CD14-positive monocyte (primary cell): ENCODE results near the gene DKKL1. TPM values are rescaled to one million over a fixed set of nuclear protein-coding genes. Genes with fewer than 3 reads are reported as not detected.

ENCODE experiments used
- DNase-seq, 3 donors: peaks; one replicate each; pipeline ENCODE4 v3.0.0-alpha.2; 2011 to 2022
- H2AFZ ChIP-seq: 2 replicates; pipeline ENCODE4 v1.6.0; 2012; ENCODE audit warnings: mild to moderate bottlenecking, low read depth, low read length, inconsistent platforms; ENCODE audit not compliant: insufficient read depth, poor library complexity, severe bottlenecking
- H3K27ac ChIP-seq, 2 donors: 1 replicate in 1 of 2; 2 replicates in 1 of 2; pipeline ENCODE4 v1.5.1; 2012 to 2013; ENCODE audit warnings: low read length in 2 of 2, control low read depth in 1 of 2, inconsistent platforms in 1 of 2, low read depth in 1 of 2, mild to moderate bottlenecking in 1 of 2
- H3K27me3 ChIP-seq, 2 donors: one replicate each; pipeline versions ENCODE4 v1.6.0 to v1.6.1; 2011 to 2013; ENCODE audit warnings: low read length in 2 of 2; ENCODE audit not compliant: control insufficient read depth in 2 of 2, insufficient read depth in 2 of 2
- H3K36me3 ChIP-seq, 2 donors: replicated peaks in 1 of 2; 1 replicate in 1 of 2; 2 replicates in 1 of 2; pipeline versions ENCODE4 v1.5.1 to v1.6.1; 2012 to 2013; ENCODE audit warnings: low read length in 2 of 2, control low read depth in 1 of 2, inconsistent platforms in 1 of 2, mild to moderate bottlenecking in 1 of 2; ENCODE audit not compliant: insufficient read depth in 2 of 2, control insufficient read depth in 1 of 2
- H3K4me1 ChIP-seq, 2 donors: 1 replicate in 1 of 2; 2 replicates in 1 of 2; pipeline versions ENCODE4 v1.5.1 to v1.6.1; 2012 to 2013; ENCODE audit warnings: low read length in 2 of 2, control low read depth in 1 of 2, inconsistent platforms in 1 of 2, mild to moderate bottlenecking in 1 of 2, moderate library complexity in 1 of 2; ENCODE audit not compliant: insufficient read depth in 2 of 2, control insufficient read depth in 1 of 2
- H3K4me2 ChIP-seq: replicated peaks from 2 replicates; pipeline ENCODE3; 2012; ENCODE audit warnings: low read length, moderate library complexity, mild to moderate bottlenecking; ENCODE audit not compliant: poor library complexity, severe bottlenecking; ENCODE audit errors: extremely low read depth
- H3K4me3 ChIP-seq, 3 experiments: fragments of 200-600 bp in 1 of 3; sonication (generic) in 1 of 3; replicated peaks in 1 of 3; 1 replicate in 2 of 3; 2 replicates in 1 of 3; pipeline ENCODE4 v1.5.1; 2011 to 2013; ENCODE audit warnings: low read length in 3 of 3, mild to moderate bottlenecking in 3 of 3, control low read depth in 2 of 3, low read depth in 2 of 3, inconsistent platforms in 1 of 3, moderate library complexity in 1 of 3
- H3K79me2 ChIP-seq: 2 replicates; pipeline ENCODE4 v1.6.0; 2012; ENCODE audit warnings: mild to moderate bottlenecking, control low read depth, inconsistent platforms, low read length, moderate library complexity; ENCODE audit not compliant: insufficient read depth
- H3K9ac ChIP-seq: 2 replicates; pipeline ENCODE4 v1.6.0; 2017; ENCODE audit warnings: low read length, mild to moderate bottlenecking; ENCODE audit not compliant: insufficient read depth, poor library complexity, severe bottlenecking
- H3K9me3 ChIP-seq, 2 donors: replicated peaks in 1 of 2; 1 replicate in 1 of 2; 2 replicates in 1 of 2; pipeline versions ENCODE4 v1.5.1 to v1.6.1; 2012 to 2013; ENCODE audit warnings: low read length in 2 of 2, control low read depth in 1 of 2; ENCODE audit not compliant: control insufficient read depth in 1 of 2, insufficient read depth in 1 of 2
- H4K20me1 ChIP-seq: 2 replicates; pipeline ENCODE4 v1.6.0; 2012; ENCODE audit warnings: mild to moderate bottlenecking, low read length, control low read depth, moderate library complexity; ENCODE audit not compliant: insufficient read depth
- H3K27ac Mint-ChIP-seq, 7 donors: one replicate each; pipeline ENCODE4 v1.8.0; 2020; ENCODE audit warnings: mild to moderate bottlenecking in 7 of 7, mixed read lengths in 7 of 7, moderate library complexity in 6 of 7, inconsistent platforms in 2 of 7
- H3K27me3 Mint-ChIP-seq, 3 donors: one replicate each; pipeline ENCODE4 v1.8.0; 2021 to 2022; ENCODE audit warnings: low read depth in 3 of 3, mild to moderate bottlenecking in 3 of 3, mixed read lengths in 3 of 3, moderate library complexity in 3 of 3, inconsistent platforms in 1 of 3
- H3K36me3 Mint-ChIP-seq, 2 donors: one replicate each; pipeline ENCODE4 v1.8.0; 2020; ENCODE audit warnings: mixed read lengths in 2 of 2, inconsistent platforms in 1 of 2, mild to moderate bottlenecking in 1 of 2
- H3K4me1 Mint-ChIP-seq: one replicate; pipeline ENCODE4 v1.8.0; 2020; ENCODE audit warnings: mild to moderate bottlenecking, mixed read lengths
- H3K4me3 Mint-ChIP-seq, 2 donors: one replicate each; pipeline ENCODE4 v1.8.0; 2020; ENCODE audit warnings: mild to moderate bottlenecking in 2 of 2, mixed read lengths in 2 of 2, moderate library complexity in 1 of 2
- H3K9me3 Mint-ChIP-seq, 7 donors: one replicate each; pipeline ENCODE4 v1.8.0; 2020 to 2022; ENCODE audit warnings: mixed read lengths in 7 of 7, mild to moderate bottlenecking in 6 of 7, moderate library complexity in 6 of 7, inconsistent platforms in 2 of 7
- CTCF ChIP-seq: fragments of 200-600 bp; IDR thresholded peaks from one replicate; pipeline ENCODE4 v1.8.0; 2022; ENCODE audit warnings: antibody characterized with exemption, mild to moderate bottlenecking
- WGBS: methylation state at CpG from one replicate; pipeline ENCODE4 v1.1.5; 2013; ENCODE audit warnings: missing lambda C conversion rate; ENCODE audit not compliant: insufficient coverage; 5-methylcytosine and 5-hydroxymethylcytosine counted together
- intact Hi-C, 2 donors: fragments of 100-400 bp; cut with micrococcal nuclease; formaldehyde crosslinking; loops; one replicate each; pipeline versions ENCODE4 v1.15.0 to v1.15.1; 2023
- polyA plus RNA-seq, 3 donors: library from polyadenylated mRNA; depleted of rRNA in 1 of 3; unstranded in 2 of 3; stranded (reverse) in 1 of 3; fragments of 300-500 nt in 2 of 3; fragments of >200 nt in 1 of 3; fragmentation: Illumina TruSeq in 2 of 3; gene quantifications; 1 replicate in 2 of 3; 2 replicates in 1 of 3; pipeline ENCODE4 v1.2.3, GENCODE V29; 2012 to 2021

DKKL1 gene
- polyA plus RNA-seq, 3 donors: not detected

DNA sequence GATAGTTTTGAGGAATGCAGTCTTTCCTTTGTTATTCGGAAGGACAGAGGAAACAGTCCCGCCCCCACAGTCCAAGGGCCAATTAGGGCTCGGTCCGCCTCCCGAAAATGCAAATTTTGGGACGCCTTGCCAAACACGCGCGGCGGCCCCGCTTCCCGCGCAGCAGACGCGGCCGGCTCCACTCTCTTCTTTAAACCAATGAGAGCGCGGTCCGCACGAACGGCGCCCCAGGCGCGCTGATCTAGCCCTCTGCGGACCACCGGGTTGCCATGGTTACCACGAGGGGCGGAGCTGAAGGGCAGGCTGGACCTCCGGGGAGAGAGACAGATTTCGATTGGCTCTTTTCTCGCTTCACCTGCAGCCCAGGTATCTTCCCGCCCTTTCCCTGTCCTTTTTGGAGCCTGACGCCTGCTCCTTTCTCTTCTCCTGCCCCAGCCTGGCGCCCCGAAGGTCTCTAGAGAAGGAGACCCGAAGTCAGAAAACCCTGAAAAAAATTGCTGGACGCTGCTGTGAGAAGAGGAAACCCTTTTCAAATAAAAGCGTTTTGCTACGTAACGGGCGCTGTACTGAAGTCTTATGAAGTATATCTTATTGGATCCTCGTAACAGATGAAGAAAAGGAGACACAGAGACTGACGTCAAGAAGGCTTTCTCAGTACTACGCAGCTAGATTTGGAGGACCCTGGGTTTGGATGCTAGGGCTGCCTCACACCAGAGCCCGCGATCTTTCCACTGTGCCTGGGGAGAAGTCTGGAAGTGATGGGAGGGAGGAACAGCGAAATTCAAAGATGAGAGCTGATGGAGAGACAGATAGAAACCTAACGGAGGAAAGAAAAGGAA lies 57.6 kb downstream of the DKKL1 start:
- H3K4me3 Mint-ChIP-seq: peak overlapping the region in 1 of 2 donors; percentile 90
- TF ChIP-seq CTCF: no peak
- no peak overlapping the region for H3K27ac ChIP-seq
- H3K36me3 Mint-ChIP-seq: peaks cover 0 to 20% of the 10 kb centered on the region in 2 donors
- no peaks in the 10 kb centered on the region for H4K20me1 ChIP-seq
- H3K27ac Mint-ChIP-seq: peak overlapping the region in 1 of 7 donors; percentile 28
- H3K9me3 Mint-ChIP-seq: peaks cover 0 to 21% (median 11%) of the 10 kb centered on the region in 7 donors
- no peaks in the 10 kb centered on the region for H3K36me3 ChIP-seq
- H3K9me3 ChIP-seq: peaks cover 0 to 29% of the 10 kb centered on the region in 2 donors
- peaks cover 13 to 21% of the 10 kb centered on the region in 2 donors for H3K4me1 ChIP-seq
- H3K4me3 ChIP-seq: no peak overlapping the region
- 9% methylated on average over 44 of the region's 48 CpGs for WGBS
- peak; percentile 33 to 51 (median 49) for DNase-seq
- H2AFZ ChIP-seq: no peak overlapping the region
- H3K4me2 ChIP-seq: no peak overlapping the region
- H3K9ac ChIP-seq: no peak overlapping the region
- H3K27me3 Mint-ChIP-seq: peaks cover 71 to 83% (median 79%) of the 10 kb centered on the region in 3 donors
- intact Hi-C loops: loop anchor here in 1 of 2 donors (10.0 kb wide), 1 partner anchor 46 kb away; no protein-coding TSS in a partner anchor
- H3K4me1 Mint-ChIP-seq: peaks cover 37% of the 10 kb centered on the region
- H3K27me3 ChIP-seq: peaks cover 59 to 70% of the 10 kb centered on the region in 2 donors
- no peaks in the 10 kb centered on the region for H3K79me2 ChIP-seq

DNA sequence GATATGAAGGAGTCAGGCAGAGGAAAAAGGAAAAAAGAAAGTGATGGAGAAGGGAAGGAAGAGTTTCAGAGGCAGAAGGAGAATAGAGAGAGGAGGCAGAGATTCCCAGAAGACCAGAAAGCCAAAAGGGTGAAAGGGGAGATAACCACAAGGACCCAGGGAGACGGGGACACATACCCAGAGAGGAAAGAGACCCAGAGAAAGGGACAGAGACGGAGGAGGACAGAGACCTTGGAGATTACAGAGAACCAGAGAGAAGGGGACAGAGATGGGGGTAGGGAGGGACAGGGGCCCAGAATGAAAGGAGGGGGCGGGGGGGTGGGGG lies 58.2 kb downstream of the DKKL1 start:
- H3K27ac ChIP-seq: no peak overlapping the region
- H3K36me3 Mint-ChIP-seq: peaks cover 0 to 24% of the 10 kb centered on the region in 2 donors
- H3K4me3 Mint-ChIP-seq: peak overlapping the region in 1 of 2 donors; percentile 90
- no peaks in the 10 kb centered on the region for H3K36me3 ChIP-seq
- H3K27me3 Mint-ChIP-seq: peaks cover 77 to 86% (median 83%) of the 10 kb centered on the region in 3 donors
- H3K9ac ChIP-seq: no peak overlapping the region
- no peak for TF ChIP-seq CTCF
- peaks cover 0 to 35% of the 10 kb centered on the region in 2 donors for H3K9me3 ChIP-seq
- intact Hi-C loops: loop anchor here in 1 of 2 donors (10.0 kb wide), 1 partner anchor 47 kb away; no protein-coding TSS in a partner anchor
- no peak for DNase-seq
- no peaks in the 10 kb centered on the region for H3K79me2 ChIP-seq
- peaks cover 65 to 76% of the 10 kb centered on the region in 2 donors for H3K27me3 ChIP-seq
- H4K20me1 ChIP-seq: no peaks in the 10 kb centered on the region
- H3K9me3 Mint-ChIP-seq: peaks cover 0 to 25% (median 13%) of the 10 kb centered on the region in 7 donors
- H3K4me3 ChIP-seq: no peak overlapping the region
- WGBS: no CpG with 5 or more reads among the region's 3 CpGs
- H3K4me1 ChIP-seq: peaks cover 13 to 21% of the 10 kb centered on the region in 2 donors
- no peak overlapping the region for H2AFZ ChIP-seq
- H3K4me1 Mint-ChIP-seq: peaks cover 39% of the 10 kb centered on the region
- no peak overlapping the region for H3K4me2 ChIP-seq
- H3K27ac Mint-ChIP-seq: no peak overlapping the region
